Measurements from ENCODE around the gene GYS2. TPM values are rescaled to one million over a fixed set of nuclear protein-coding genes. Genes with fewer than 3 reads are reported as not detected.
A peak's percentile ranks its signal among the peaks of the same experiment; 100 is the strongest.

The GYS2 gene
- total RNA-seq, 2 experiments from 2014 or later, result 0.22 TPM; not detected in 1

DNA sequence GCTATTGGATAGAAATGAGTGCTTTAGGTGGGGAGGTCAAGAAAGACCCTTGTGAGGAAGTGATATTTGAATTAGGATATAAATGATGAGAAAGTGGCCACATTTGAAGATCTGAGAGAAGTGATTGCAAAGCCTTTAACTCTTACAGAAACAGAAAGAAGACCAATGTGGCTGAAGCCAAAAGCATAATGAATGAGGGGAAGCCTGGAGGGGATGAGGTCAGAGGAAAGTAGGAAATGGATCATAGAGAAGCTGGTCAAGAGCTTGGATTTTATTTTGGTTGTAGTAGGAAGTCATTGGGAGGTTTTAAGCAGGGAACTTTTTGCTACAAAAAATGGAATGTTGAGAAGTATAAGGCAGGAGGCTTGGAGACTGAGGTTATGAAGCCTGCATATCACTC, 3.5 kb upstream of the GYS2 start:
- no peak for TF ChIP-seq CTCF (IDR thresholded peaks at IDR 0.05)
- intact Hi-C loops (cut with DNase I, micrococcal nuclease), result loop anchor here (5.0 to 10.0 kb wide), 6 partner anchors 34 to 837 kb away; partner anchors contain the start of genes CMAS (in 1 of the 2), GOLT1B (in 1 of the 2) and RECQL (in 1 of the 2)
- Mint-ChIP-seq H3K27me3 (no peaks in the 10 kb centered on the region), H3K9me3 (no peaks in the 10 kb centered on the region), H3K27ac (no peak overlapping the region), H3K4me1 (ENCODE audit: low read depth) (peaks cover 12% of the 10 kb centered on the region), H3K36me3 (ENCODE audit: low read depth) (no peaks in the 10 kb centered on the region), H3K4me3 (no peak overlapping the region)
- Histone ChIP-seq H3K27ac (ENCODE audit: low read depth in 1 of 2, low read length in 2 of 2) (no peak overlapping the region), H3K4me1 (ENCODE audit: insufficient read depth, low read length) (peaks cover 3% of the 10 kb centered on the region), H3K4me3 (ENCODE audit: low read length) (no peak overlapping the region), H3K9me3 (ENCODE audit: control insufficient read depth in 1 of 2, insufficient read depth in 1 of 2, low read length in 2 of 2) (peaks cover 0 to 11% of the 10 kb centered on the region in 2 experiments), H3K27me3 (ENCODE audit: control insufficient read depth in 1 of 2, insufficient read depth in 2 of 2, low read length in 2 of 2) (no peaks in the 10 kb centered on the region), H3K36me3 (ENCODE audit: insufficient read depth, low read length) (no peaks in the 10 kb centered on the region)
- DNase-seq, result no peak
- POLR2A ChIA-PET, result interaction anchor here (1.9 kb wide), 1 partner anchor 49 kb away, joined by 6 read pairs; the partner anchor contains the start of gene LDHB
- ATAC-seq (ENCODE audit: poor library complexity), result no peak
- CTCF ChIA-PET, result interaction anchor here (1.9 kb wide), 1 partner anchor 72 kb away, joined by 6 read pairs; no protein-coding TSS in a partner anchor

- peaks cover 3% of the 10 kb centered on the region for H3K4me1 ChIP-seq (ENCODE audit: insufficient read depth, low read length)
- Mint-ChIP-seq H3K27ac (no peak overlapping the region), H3K9me3 (no peaks in the 10 kb centered on the region), H3K4me3 (no peak overlapping the region), H3K27me3 (no peaks in the 10 kb centered on the region), H3K36me3 (ENCODE audit: low read depth) (no peaks in the 10 kb centered on the region), H3K4me1 (ENCODE audit: low read depth) (peaks cover 7% of the 10 kb centered on the region)
- H3K9me3 ChIP-seq (ENCODE audit: control insufficient read depth in 1 of 2, insufficient read depth in 1 of 2, low read length in 2 of 2), result peaks cover 0 to 11% of the 10 kb centered on the region in 2 experiments
- peak; percentile 76 for TF ChIP-seq CTCF (IDR thresholded peaks at IDR 0.05)
- H3K27me3 ChIP-seq (ENCODE audit: control insufficient read depth in 1 of 2, insufficient read depth in 2 of 2, low read length in 2 of 2), result no peaks in the 10 kb centered on the region
- ATAC-seq (ENCODE audit: poor library complexity) (peak; percentile 58), DNase-seq (peak in 3 of 14 experiments; percentile 54 to 60 (median 59))
- H3K4me3 ChIP-seq (ENCODE audit: low read length), result no peak overlapping the region
- intact Hi-C loops (cut with DNase I, micrococcal nuclease), result loop anchor here (1.0 to 10.0 kb wide), 8 partner anchors 35 to 837 kb away; partner anchors contain the start of genes CMAS (in 1 of the 2), GOLT1B (in 1 of the 2) and RECQL (in 1 of the 2)
- ChIA-PET CTCF (interaction anchor here (1.9 kb wide), 1 partner anchor 73 kb away, joined by 6 read pairs; no protein-coding TSS in a partner anchor), POLR2A (interaction anchor here (1.9 kb wide), 1 partner anchor 50 kb away, joined by 6 read pairs; the partner anchor contains the start of gene LDHB)
- no peak overlapping the region for H3K27ac ChIP-seq (ENCODE audit: low read depth in 1 of 2, low read length in 2 of 2)
- no peaks in the 10 kb centered on the region for H3K36me3 ChIP-seq (ENCODE audit: insufficient read depth, low read length)
Observed at GRCh38 chr12:21607701-21608100, 3.1 kb upstream of the GYS2 start.

DNA sequence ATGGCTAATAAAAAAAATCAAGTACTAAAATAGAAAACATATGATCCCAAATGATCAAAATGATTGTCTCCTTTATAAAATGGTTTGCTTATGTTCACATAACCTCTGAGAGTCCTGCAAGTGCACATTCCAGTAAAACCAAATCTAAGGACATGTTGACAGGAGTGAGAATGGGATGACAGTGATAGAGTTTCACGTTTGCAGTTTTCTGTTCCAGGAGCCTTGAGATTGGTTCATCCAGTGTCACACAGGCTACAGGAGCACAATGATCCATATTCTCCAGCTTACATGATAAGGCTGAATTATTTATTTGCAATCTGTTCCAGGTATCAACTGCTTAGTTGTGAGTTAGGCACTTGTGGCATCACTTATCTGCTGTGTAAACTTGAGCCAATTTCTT, 1.5 kb upstream of the GYS2 start:
- ChIA-PET POLR2A (no interaction called here), CTCF (interaction anchor here (1.7 kb wide), 1 partner anchor 72 kb away, joined by 5 read pairs; no protein-coding TSS in a partner anchor)
- no peak overlapping the region for H3K4me3 Mint-ChIP-seq
- DNase-seq (no peak), ATAC-seq (ENCODE audit: poor library complexity) (no peak)
- no peaks in the 10 kb centered on the region for H3K9me3 Mint-ChIP-seq
- Histone ChIP-seq H3K9me3 (ENCODE audit: control insufficient read depth in 1 of 2, insufficient read depth in 1 of 2, low read length in 2 of 2) (peaks cover 0 to 3% of the 10 kb centered on the region in 2 experiments), H3K27me3 (ENCODE audit: control insufficient read depth in 1 of 2, insufficient read depth in 2 of 2, low read length in 2 of 2) (no peaks in the 10 kb centered on the region), H3K4me1 (ENCODE audit: insufficient read depth, low read length) (peaks cover 3% of the 10 kb centered on the region), H3K4me3 (ENCODE audit: low read length) (no peak overlapping the region), H3K27ac (ENCODE audit: low read depth in 1 of 2, low read length in 2 of 2) (no peak overlapping the region), H3K36me3 (ENCODE audit: insufficient read depth, low read length) (no peaks in the 10 kb centered on the region)
- intact Hi-C loops (cut with DNase I, micrococcal nuclease), result loop anchor here (5.0 to 10.0 kb wide), 6 partner anchors 36 to 839 kb away; partner anchors contain the start of genes CMAS (in 1 of the 2), GOLT1B (in 1 of the 2) and RECQL (in 1 of the 2)
- H3K27me3 Mint-ChIP-seq, result no peaks in the 10 kb centered on the region
- H3K27ac Mint-ChIP-seq, result no peak overlapping the region
- no peak for TF ChIP-seq CTCF (IDR thresholded peaks at IDR 0.05)
- no peaks in the 10 kb centered on the region for H3K4me1 Mint-ChIP-seq (ENCODE audit: low read depth)
- H3K36me3 Mint-ChIP-seq (ENCODE audit: low read depth), result no peaks in the 10 kb centered on the region

All from CD4-positive, alpha-beta T cell (primary cell).